GM12801 (cell line): Measurements from ENCODE around the gene AP3D1.

ENCODE experiments used
- CTCF ChIP-seq: IDR thresholded peaks from one replicate; pipeline ENCODE4 v1.5.1; 2011; ENCODE audit warnings: control low read depth; ENCODE audit not compliant: insufficient read length; ENCODE audit errors: extremely low read depth

Gene AP3D1

GRCh38 chr19:2058570-2059421, 92.6 kb downstream of the AP3D1 start:
- TF ChIP-seq CTCF, result no peak

- TF ChIP-seq CTCF, result no peak
Measured at GRCh38 chr19:2057484-2058469, 93.6 kb downstream of the AP3D1 start.

DNA sequence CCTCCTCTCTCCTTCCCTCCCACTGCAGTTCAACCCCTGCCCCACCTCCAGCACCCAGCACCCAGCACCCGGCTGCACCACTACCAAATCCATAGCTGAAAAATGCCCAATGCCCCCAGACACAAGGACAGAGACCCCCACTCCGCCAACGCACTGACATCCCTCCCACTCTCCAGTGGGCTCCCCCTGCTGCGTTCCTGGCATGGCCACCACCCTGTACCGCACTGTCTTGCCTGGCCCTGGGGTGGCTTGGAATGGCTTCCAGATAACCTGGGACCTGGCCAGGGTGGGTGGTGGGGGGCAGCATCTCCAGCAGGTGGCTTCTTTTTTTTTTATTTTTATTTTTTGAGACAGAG, 94.6 kb downstream of the AP3D1 start:
- no peak for TF ChIP-seq CTCF

- no peak for TF ChIP-seq CTCF
Measured at GRCh38 chr19:2055931-2056836, 95.2 kb downstream of the AP3D1 start.

DNA sequence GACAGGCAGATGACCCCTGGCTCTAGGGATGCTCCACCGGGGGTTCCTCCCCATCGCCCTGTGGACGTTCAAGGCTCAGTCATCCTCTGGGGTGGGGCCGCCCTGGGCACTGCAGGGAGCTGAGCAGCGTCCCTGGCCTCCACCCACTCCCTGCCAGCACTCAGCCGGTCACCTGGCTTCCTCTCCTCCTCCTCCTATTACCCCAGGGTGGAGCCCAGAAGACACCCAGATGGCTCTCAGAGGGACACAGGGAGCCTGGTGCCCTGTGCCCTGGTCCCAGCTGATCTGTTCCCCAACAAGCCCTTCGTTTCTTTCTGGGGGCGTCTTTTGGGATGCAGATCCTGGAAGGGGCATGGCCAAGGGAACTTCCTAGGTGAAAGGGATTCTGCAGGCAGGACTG, 96.6 kb downstream of the AP3D1 start:
- TF ChIP-seq CTCF, result no peak

GRCh38 chr19:2053601-2054389, 97.6 kb downstream of the AP3D1 start:
- TF ChIP-seq CTCF, result no peak
